ENCODE measurements around the gene CEBPZOS. TPM values are rescaled to one million over a fixed set of nuclear protein-coding genes. Genes with fewer than 3 reads are reported as not detected.

CEBPZOS gene
- total and polyA plus RNA-seq, 2 of the 4 experiments (the other 2 are of a cell fraction) = 16.8 to 31.5 TPM

Other genes starting within 250 kb of the CEBPZOS start
- gene STRN, start 230.0 kb upstream of the CEBPZOS start, total RNA-seq (2012; rRNA removed) = 16.4 and 23.3 TPM in 2 replicates
- gene STRN, start 230.0 kb upstream of the CEBPZOS start, polyA plus RNA-seq (2012; rRNA removed) = 4.9 and 5.1 TPM in 2 replicates
- 17.9 and 20.6 TPM in 2 replicates for gene HEATR5B, start 112.1 kb upstream of the CEBPZOS start, total RNA-seq (2012; rRNA removed)
- 7.6 and 8.3 TPM in 2 replicates for gene HEATR5B, start 112.1 kb upstream of the CEBPZOS start, polyA plus RNA-seq (2012; rRNA removed)
- gene GPATCH11, start 112.0 kb upstream of the CEBPZOS start, total RNA-seq (2012; rRNA removed) = 4.7 and 8.1 TPM in 2 replicates
- gene GPATCH11, start 112.0 kb upstream of the CEBPZOS start, polyA plus RNA-seq (2012; rRNA removed) = 2.9 and 3.9 TPM in 2 replicates
- 16.8 and 32.2 TPM in 2 replicates for gene EIF2AK2, start 39.5 kb upstream of the CEBPZOS start, total RNA-seq (2012; rRNA removed)
- 7.3 and 10.2 TPM in 2 replicates for gene EIF2AK2, start 39.5 kb upstream of the CEBPZOS start, polyA plus RNA-seq (2012; rRNA removed)
- not detected in 2 replicates for gene SULT6B1, start 7.8 kb upstream of the CEBPZOS start, total RNA-seq (2012; rRNA removed)
- not detected in 2 replicates for gene SULT6B1, start 7.8 kb upstream of the CEBPZOS start, polyA plus RNA-seq (2012; rRNA removed)
- gene CEBPZ, start 35.1 kb downstream of the CEBPZOS start, total RNA-seq (2012; rRNA removed) = 33.3 and 47.8 TPM in 2 replicates
- gene CEBPZ, start 35.1 kb downstream of the CEBPZOS start, polyA plus RNA-seq (2012; rRNA removed) = 9.4 and 9.5 TPM in 2 replicates
- 9.9 and 12.8 TPM in 2 replicates for gene NDUFAF7, start 35.2 kb downstream of the CEBPZOS start, total RNA-seq (2012; rRNA removed)
- gene NDUFAF7, start 35.2 kb downstream of the CEBPZOS start, polyA plus RNA-seq (2012; rRNA removed) = 14.1 and 17.4 TPM in 2 replicates
- 46.4 and 47.5 TPM in 2 replicates for gene PRKD3, start 128.3 kb downstream of the CEBPZOS start, total RNA-seq (2012; rRNA removed)
- 14.3 and 15.8 TPM in 2 replicates for gene PRKD3, start 128.3 kb downstream of the CEBPZOS start, polyA plus RNA-seq (2012; rRNA removed)
- gene QPCT, start 148.1 kb downstream of the CEBPZOS start, total RNA-seq (2012; rRNA removed) = 2.2 TPM in 2 replicates
- 1.6 and 1.9 TPM in 2 replicates for gene QPCT, start 148.1 kb downstream of the CEBPZOS start, polyA plus RNA-seq (2012; rRNA removed)